COR-L47 (cell line): ENCODE results near the gene INMT.

Experiments
- DNase-seq: peaks from one replicate; lab custom pipeline; 2025; lab: John Stamatoyannopoulos, UW

The INMT gene

DNA sequence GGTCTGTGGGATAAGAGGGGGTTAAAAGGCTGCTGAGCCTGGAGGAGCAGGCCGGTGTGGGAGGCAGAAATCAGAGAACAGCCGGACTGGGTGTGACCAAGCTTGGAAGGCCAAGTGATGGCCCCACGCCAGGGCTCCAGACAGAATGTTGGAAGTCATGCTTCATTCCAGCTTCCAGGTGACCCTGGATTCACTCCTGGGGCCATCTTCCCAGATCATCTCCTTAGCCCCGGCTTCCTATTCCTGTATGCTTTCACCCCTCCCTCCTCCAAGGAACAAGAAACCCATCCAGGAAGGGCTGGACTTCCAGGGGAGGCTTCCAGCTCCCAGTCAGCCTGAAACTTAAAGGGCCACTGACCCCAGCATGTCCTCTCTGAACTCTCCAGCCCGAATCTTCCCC, 1.0 kb downstream of the INMT start:
- no peak for DNase-seq

GRCh38 chr7:30754315-30754877, 2.5 kb downstream of the INMT start:
- no peak for DNase-seq

DNA sequence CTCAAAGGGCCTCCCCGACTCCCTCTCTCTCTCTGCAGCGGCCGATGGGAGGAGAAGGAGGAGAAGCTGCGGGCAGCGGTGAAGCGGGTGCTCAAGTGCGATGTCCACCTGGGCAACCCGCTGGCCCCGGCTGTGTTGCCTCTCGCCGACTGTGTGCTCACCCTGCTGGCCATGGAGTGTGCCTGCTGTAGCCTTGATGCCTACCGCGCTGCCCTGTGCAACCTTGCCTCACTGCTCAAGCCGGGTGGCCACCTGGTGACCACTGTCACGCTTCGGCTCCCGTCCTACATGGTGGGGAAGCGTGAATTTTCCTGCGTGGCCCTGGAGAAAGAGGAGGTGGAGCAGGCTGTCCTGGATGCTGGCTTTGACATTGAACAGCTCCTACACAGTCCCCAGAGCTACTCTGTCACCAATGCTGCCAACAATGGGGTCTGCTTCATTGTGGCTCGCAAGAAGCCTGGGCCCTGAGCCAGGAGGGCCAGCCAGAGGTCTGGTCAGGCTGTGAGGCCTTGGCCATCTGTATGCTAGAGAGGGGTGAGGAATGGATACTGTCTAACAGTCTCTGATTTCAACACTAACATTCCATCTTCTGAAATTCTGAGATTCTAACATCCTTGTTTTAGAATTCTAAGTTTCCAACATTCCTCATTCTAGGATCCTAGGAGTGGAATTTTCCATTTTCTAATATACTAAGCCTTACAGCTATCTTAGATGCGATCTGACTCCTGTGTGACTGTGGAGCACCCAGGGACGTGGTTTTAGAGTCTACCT, 3.6 kb downstream of the INMT start:
- no peak for DNase-seq

DNA sequence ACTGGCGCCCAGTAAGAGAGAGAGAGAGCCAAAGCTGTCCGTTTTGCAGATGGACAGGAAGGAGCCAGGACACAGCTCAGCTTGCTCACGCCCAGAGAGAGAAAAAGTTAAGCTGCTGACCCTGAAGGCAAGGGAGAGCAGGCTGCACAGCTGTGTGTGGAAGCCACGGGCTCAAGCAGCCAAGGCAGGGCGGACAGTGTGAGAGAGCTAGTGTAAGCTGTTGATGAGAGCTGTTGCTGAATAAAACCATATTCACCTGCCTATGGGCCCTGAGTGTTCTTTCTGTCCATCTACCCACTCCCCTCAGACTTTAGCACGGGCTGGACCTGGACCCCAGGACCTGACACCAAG, 5.4 kb downstream of the INMT start:
- DNase-seq, result no peak

DNA sequence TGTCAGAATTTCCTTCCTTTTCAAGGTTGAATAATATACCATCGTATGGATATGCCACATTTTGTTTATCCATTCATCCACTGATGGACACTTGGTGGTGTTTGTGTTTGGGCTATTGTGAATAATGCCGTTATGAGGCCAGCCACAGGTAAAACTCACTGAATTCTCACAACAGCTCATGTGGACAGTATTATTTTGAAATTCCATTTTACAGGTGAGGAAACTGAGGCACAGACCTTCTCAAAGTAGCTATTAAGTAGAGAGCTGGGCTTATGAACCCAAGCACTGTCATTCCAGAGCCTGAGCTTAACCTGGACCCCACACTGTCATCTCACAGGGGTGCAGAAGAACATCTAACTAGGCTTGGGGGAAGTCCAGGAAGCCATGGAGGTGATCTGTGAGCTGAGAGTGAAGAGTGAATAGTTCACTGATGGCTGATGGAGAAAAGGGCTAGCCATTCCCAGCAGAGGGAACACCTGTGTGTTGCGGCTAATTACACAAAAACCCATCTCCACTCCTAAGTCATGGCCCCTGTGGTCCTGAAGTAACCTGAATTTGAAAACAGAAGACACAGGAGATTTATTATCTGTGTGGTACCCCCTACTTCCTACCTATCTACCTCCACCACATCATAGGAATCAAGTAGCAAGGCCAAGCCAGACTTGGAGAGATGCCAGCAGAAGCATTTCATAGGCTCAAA, 8.7 kb downstream of the INMT start:
- no peak for DNase-seq

GRCh38 chr7:30761214-30762156, 9.6 kb downstream of the INMT start:
- DNase-seq, result no peak

- DNase-seq, result no peak
Measured at GRCh38 chr7:30764030-30764975, 12.4 kb downstream of the INMT start.

- DNase-seq, result no peak
Measured at GRCh38 chr7:30765408-30765807, 13.5 kb downstream of the INMT start.

DNA sequence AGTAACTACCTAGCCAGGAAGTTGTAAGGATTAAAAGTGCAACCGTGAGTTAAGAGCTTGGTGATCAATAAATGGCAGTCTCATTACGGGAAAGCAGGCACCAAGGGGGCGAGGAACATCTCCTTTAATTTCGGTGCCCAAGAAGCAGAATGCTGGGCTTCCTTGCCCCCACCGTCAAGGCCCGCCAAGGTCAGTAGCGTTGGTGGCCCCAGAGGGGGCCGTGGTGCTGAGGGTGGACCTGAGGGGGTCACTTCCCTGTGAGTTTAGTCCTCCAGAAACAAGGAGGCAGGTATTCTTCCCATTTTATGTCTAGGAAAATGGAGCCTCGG, 18.9 kb downstream of the INMT start:
- no peak for DNase-seq

DNA sequence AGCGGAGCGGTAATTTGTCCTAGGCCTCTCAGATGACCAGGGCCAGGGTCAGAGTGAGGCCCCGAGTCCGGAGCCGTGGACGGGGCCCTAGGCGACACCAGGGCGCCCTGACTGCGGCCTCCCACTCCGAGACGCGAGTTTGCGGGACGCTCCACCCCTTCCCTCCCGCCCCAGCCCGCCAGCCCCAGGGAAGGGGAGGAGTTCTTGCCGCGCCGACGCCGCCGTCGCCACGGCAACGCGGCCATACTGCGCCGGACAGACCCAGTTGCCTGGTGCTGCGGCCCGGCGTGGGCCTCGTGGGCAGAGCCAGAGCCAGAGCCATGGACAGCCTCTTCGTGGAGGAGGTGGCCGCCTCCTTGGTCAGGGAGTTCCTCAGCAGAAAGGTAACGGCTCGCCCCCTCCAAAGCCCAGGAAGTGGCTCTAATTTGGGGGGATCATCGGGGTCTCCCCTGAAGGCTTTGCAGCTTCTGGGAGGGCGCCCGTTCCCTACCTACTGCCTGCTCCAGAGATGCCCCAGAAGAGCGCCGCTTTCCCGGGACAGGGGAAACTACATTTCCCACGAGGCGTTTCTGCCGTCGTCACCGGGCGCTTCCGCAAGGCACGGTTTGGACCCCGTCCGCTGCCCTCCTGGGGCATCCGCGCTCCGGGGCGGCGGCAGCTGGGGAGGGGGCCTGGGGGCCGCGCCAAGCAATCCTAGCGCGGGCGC, 19.4 kb downstream of the INMT start, which contains the start of gene MINDY4:
MINDY4 (plus strand) TSS at position 244 of the 706 bp plus-strand sequence; CDS start at position 321, 77 bp downstream.
- peak; percentile 66 for DNase-seq

GRCh38 chr7:30771880-30772425, 20.0 kb downstream of the INMT start:
- DNase-seq, result no peak

DNA sequence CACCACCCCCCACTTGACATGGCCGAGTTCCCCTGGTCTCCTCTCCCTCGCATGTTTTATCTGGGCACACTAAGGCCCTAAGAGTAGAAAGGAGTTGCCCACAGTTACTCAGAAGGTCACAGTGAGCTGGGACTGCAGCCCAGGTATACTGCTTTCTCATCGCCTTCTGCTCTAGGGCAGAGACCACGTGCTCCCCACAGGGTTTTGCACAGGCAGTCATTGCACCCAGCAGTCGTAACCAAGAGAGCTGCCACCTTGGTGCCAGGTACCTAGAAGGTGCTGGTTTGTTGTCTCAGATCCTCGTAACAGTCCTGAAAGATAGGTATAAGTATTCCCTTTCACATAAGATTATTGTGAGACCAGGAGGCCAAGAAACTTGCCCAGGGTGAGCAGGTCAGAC, 21.0 kb downstream of the INMT start:
- DNase-seq, result no peak

DNA sequence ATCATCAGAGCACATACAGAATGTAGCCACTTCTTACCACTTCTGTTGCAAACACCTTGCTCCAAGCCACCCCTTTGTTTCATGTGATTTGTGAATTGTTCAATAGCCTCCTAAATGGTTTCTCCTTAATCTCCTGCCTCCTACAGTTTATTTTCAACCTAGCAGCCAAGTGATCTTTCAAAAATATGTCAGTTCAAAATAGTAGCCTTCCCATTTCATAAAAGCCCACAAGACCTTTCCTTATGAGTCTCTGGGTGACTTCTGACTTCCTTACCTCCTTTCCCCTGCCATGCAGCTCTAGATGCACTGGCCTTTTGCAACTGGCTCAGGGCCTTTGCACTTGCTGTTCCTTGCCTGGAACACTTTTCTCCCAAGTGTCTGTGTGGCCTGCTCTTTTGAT, 24.1 kb downstream of the INMT start:
- no peak for DNase-seq

DNA sequence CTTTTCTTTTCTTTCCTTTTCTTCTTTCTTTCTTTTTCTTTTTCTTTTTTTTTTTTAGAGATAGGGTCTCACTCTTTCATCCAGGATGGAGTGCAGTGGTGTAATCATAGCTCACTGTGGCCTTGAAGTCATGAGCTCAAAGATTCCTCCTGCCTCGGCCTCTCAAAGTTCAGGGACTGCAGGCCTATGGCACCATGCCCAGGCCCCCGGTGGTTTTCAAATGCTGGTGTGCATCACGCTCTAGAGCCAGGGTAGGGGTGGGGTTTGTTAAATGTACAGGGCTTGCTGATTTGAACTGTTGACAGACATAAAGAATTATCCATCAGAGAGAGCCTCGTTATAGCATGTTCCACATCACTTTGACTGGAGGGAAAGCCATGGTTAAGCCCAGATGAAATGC, 25.0 kb downstream of the INMT start:
- no peak for DNase-seq

- DNase-seq, result no peak
Measured at GRCh38 chr7:30778255-30779025, 26.5 kb downstream of the INMT start.

DNA sequence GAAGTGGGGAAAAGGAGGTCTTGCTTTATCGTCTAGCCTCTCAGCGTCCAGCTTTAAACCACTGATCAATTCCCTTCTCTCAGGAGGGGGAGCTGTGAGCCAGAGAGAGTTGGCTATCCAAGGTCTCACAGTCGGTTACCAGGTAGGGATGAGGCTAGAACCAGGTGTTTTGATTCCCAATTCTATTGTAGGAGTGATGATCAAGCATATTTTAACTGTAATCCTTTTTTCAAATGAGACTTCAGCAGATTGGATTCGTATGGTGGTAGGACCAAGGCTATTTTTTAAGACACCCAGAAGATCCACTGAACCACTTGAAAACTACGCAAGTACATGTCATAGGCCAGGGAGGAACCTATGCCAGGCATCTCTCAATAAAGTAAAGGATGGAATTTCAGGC, 27.6 kb downstream of the INMT start:
- no peak for DNase-seq

DNA sequence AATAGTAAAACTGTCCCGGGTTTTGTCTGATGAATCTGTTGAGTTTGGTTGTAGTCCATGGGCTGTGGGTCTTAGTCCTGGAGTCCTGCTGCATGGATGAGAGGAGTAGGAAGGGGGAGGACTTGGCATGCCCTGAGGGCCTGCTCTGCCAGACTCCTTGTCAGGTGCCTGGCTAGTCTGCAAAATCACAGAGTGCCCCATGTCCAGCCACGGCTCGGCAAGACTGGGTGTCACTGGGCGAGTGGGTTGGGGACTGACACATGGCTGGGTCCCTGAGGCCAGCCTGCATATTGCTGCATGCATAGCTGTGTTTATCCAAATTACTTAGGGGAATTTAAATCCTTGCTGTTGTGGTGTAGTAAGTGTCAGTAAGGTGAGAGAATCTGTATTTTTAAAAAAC, 29.0 kb downstream of the INMT start:
- DNase-seq, result no peak

DNA sequence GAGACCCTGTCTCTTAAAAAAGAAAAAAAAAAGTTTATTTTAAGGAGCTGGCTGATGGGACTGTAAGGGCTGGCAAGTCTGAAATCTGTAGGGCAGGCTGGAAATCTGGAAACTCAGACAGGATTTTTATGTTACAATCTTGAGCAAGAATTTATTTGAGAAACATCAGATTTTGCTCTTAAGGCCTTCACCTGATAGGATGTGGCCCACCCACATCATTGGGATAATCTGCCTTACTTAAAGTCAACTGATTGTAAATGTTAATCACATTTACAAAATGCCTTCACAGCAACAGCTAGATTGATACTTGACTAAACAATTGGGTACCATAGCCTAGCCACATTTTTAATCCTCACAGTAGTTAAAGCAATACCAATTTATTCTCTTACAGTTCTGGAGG, 30.8 kb downstream of the INMT start:
- no peak for DNase-seq

DNA sequence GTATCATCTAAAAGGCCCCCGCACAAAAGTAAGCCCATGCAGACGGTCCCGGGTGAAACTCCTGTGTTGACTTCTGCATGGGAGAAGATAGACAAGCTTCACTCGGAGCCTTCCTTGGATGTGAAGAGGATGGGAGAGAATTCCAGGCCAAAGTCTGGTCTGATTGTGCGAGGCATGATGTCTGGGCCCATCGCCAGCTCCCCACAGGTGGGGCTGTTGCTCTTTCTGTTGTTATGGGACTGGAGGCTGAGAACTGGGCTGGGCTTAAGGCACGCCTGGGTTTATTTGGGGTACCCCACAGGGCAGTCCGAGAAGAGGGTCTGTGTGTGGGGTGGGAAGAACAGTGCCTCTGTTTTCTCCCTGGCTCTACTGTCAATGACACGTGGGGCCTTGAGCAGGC, 33.9 kb downstream of the INMT start:
- peak; percentile 51 for DNase-seq

GRCh38 chr7:30787486-30787885, 35.6 kb downstream of the INMT start:
- DNase-seq, result no peak
